Measurements from ENCODE around the gene ADGRB2.
"Not testable (repeated sequence)": the region's sequence is repeated elsewhere in the genome, so short reads cannot be mapped to it uniquely, and the experiment has no call there.

Gene ADGRB2

DNA sequence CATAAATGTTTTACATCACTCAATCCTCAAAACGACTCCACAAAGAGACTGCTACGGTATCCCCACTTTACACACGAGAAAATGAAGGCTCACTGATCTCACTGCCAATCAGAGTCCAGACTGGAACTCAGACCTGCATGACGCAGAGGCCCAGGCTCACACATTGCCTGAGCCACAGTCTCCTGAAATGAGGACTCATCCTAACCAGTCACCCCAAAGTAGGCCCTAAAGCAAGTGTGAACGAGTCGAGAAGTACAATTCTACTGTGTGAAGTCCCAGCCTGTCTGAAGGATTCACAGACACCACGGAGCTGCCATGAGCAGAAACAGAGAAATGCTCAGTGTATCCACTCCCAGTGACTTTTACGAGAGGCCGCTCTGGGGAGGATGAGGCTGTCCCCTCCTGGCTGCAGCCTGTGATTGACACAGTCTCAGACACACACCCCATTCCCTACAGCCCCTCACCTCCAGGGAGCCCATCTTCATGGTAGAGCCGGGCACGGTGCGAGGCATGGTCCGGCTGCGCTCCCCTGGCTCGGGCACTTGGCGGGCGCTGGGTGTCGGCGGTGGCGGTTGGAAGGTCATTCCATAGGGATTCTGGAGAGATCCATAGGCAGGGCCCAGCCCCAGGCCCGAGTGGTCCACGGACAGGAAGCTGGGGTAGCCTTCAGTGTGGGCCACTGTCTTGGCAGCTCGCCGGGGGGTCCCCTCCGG, 33.6 kb downstream of the ADGRB2 start:
- DNase-seq: no peak

- DNase-seq: no peak
These were observed 36.3 kb downstream of the ADGRB2 start for GRCh38 chr1:31727849-31728248.

GRCh38 chr1:31727195-31727594, 36.9 kb downstream of the ADGRB2 start:
- DNase-seq: no peak

DNA sequence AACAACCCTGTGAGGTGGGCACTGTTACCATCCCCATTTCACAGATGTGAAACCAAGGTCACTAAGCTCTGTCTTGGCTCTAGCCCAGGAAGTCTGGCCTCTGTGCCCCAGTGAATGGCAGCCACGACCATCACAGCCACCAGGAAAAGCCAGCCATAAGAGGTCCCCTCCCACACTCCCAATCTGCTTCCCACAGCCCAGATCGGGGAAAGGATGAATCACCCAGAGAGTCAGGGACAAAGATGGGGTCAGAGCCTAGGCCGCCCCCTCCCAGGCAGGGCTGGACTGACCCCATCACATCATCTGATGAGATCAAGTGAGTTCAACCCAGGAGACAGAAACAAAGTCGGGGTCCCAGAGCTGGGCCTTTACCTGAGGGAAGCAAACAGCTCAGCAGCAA, 37.4 kb downstream of the ADGRB2 start:
- no peak for DNase-seq

DNA sequence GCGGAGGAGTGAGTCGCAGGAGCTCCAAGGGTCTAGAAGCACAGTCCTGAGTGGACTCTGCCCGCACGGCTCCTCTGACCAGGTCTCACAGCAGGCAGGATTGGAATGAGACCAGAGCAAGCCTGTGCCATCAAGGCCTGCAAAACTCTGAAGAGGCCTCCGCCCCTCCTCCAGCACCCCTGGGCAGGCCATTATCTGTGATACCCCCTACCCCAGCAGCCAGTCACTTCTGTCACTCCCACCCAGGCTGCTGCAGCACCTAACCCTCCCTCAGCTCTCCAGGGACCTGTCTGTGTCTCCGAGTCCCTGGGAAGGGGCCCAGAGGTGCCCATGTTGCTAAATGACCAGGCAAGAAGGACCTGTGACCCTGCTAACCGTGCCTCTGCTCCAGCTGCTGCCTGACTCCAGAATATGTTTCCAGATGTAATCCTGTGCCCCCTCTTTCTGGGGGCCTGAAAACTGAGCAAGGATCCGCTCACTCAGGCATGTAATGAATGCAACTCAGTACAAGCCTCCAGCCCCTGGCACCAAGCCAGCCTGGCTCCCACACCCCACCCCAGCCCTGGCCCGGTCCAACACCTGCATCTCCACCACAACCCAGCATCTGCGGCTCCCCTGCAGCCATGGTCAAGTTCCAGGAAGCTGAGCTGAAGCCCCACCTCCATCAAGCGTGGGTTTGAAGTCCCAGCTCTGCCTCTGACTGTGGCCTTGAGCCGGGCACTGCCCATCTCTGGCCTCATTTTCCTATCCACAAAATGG, 38.2 kb downstream of the ADGRB2 start:
- peak in 1 of 56 donors; percentile 40 for DNase-seq

- DNase-seq: no peak
These were observed 39.0 kb downstream of the ADGRB2 start for GRCh38 chr1:31725134-31725533.

DNA sequence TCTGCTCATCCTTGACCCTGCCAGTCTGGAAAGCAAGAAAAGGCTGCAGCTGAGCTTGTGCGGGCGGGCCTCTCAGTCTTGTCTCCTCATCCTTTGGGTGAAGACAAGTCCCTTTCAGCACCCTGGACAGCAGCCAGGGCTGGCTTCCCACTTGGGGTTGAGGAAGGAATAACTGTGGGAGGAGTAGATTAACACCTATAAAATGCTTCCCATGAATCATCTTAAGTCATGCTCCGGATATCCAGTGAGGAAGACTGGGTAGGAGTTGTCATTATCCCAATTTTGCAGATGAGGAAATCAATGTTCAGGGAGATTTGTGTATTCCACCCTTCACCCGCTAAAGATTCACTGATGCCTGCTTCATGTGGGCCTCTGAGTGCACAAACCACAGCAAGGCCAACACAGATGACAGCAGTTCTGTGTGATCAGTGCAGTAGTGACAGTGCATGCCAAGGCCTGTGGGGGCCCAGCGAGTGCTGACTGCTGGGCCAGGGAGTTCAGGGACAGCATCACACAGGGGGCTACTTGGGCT, 40.2 kb downstream of the ADGRB2 start:
- peak in 26 of 56 donors; percentile 6 to 63 (median 24) for DNase-seq

- no peak for DNase-seq
These were observed 45.7 kb downstream of the ADGRB2 start for GRCh38 chr1:31718327-31718897.

DNA sequence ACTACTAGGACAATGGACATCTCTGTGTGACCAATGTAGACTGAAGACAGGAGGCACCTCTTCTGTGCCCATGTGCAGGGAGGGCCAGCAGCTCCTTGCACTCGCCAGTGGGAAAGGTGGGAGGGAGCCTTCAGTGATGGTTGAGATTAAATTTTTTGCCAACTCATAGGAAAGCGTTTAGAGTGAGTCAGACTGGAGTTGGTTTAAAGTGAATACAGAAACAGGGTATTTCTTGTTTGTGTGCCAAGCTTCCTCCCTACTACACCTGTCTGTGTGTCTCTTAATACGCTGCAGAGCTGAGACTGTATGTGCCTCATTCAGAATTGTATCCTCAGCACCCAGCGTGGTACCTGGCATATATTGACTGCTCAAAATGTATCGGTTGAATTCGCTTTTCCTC, 46.8 kb downstream of the ADGRB2 start:
- DNase-seq: no peak

DNA sequence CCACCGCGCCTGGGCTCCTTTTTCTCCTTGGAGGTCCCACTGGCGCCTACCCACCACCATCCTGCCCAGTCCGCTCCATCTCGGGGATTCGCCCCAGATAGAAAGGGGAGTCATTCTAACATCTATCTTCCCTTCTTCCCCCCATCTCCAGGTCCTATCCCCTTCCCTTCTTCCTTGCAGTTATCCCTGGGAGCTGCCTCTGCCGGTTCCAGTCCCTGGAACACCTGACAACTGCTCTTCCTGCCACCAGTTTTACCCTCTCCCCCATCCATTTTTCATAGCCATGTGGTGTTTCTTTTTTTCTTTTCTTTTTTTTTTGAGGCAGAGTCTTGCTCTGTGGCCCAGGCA, 48.3 kb downstream of the ADGRB2 start:
- no peak for DNase-seq

DNA sequence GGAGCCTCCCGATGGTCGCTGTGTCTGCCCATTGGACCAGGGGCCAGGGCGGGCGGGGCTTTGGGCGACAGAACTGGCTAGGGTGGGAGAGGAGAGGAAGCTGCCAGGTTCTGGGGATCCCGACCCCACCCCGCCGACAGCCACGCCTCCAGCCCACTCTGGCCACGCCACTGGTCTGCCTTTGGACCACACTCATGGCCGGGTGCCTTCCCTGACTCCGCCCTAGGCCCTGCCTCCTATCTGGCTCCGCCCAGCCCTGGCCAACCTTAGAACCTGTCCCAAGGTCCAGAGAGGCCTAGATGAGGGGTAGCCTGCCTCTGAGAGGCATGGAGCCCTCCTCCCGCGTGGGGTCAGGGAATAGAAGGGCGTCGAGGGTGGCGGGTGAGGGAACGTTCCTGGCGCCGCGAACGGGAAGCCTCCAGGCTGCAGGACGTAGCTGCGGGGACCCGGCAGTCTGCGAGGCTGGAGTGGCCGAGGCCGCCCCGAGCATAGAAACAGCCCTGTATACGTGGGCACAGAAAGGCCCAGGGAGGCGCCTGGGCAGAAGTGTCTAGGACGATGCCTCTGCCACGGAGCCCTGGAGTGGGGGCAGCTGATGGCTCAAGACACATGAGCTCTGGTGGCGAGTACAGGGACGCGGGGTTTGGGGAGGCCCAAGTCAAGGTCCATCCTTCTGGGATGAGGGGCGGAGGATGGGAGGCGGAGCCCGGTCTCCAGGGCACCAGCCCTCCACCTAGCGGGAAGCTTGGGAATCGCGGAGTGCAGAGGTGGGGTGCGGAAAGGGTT, 48.9 kb downstream of the ADGRB2 start:
- DNase-seq: peak in 51 of 56 donors; percentile 21 to 89 (median 59)

DNA sequence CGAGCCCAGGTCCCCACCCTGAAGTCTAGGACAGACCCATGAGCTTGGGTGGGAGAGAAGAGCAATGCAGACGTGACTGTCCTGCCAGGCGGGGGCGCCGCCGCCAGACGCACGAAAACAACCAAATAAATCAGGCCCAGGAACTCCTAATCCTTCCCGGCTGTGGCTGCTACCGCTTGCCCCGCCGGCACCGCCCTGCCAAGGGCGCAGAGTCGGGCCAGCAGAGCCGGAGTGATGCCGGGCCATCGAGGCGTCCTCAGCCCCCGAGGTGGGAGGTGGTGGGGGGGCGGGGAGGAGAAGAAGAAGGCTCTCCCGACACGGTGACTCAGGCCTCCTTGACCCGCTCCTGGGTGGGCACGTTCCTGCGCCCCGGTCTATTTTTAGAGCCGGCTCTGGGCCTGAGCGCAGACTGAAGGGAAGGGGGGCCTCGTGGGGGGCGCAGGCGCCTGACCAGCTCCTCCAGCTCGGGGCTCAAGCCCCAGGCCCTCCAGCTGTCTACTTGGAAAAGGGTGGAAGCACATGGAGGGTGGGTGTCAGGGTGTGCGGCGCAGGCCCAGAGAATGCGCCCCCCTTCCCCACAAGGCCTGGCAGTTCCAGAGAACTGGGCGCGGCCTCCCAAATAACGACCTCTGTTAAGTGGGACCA, 49.6 kb downstream of the ADGRB2 start:
- peak in 18 of 56 donors; percentile 8 to 72 (median 34) for DNase-seq

- no peak for DNase-seq
These were observed 51.5 kb downstream of the ADGRB2 start for GRCh38 chr1:31712630-31713029.

DNA sequence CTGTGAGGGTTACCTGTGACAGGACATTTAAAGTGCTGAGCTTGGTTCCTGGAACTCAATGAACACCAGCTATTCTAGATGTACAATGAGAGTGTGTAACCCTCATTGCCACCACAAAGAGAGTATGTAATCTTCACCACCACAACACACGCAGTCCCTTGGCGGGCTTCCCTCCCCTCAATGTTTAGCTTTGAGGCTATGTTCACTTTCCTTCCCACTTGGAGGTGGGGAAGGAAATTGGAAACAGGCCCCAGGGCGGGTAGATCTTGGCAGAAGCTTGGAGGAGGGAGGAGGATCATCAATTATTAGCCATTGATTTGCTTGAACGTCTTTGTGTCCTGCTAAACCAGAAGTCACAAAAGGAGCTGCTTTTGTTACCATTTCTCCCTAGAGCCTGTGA, 52.1 kb downstream of the ADGRB2 start:
- DNase-seq: no peak

DNA sequence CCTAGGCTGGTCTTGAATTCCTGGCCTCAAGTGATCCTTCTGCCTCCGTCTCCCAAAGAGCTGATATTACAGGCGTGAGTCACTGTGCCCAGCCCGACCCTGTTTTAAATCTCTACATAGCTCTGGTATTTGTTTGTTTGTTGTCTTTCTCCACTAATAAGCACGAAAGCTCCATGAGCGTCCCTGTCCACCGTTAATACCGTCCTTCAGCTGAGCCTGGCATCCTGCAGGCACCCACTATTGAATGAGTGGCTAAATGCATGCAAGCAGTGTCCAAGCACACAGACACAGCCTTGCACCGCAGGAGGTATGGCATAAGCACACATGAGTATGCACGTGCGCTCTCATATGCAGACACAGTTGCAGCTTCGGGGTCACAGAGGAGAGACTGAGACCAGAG, 55.8 kb downstream of the ADGRB2 start:
- no peak for DNase-seq

GRCh38 chr1:31707711-31708110, 56.4 kb downstream of the ADGRB2 start:
- peak in 1 of 56 donors; percentile 26 for DNase-seq

- not testable (repeated sequence) for DNase-seq
These were observed 57.0 kb downstream of the ADGRB2 start for GRCh38 chr1:31707059-31707600.

GRCh38 chr1:31706384-31707058, 57.6 kb downstream of the ADGRB2 start:
- DNase-seq: no peak

GRCh38 chr1:31705080-31705866, 58.9 kb downstream of the ADGRB2 start:
- DNase-seq: peak in 39 of 56 donors; percentile 4 to 75 (median 39)
